H9 (cell line): ENCODE results near the gene GAB3. TPM values are rescaled to one million over a fixed set of nuclear protein-coding genes. Genes with fewer than 3 reads are reported as not detected.

Source experiments
- DNase-seq: peaks from one replicate; pipeline ENCODE4 v3.0.0-alpha.2; 2017
- H2AFZ ChIP-seq: one replicate; pipeline ENCODE4 v1.6.1; 2013; ENCODE audit warnings: mild to moderate bottlenecking, low read length, control low read depth, moderate library complexity
- H2AK5ac ChIP-seq: 2 replicates; pipeline ENCODE4 v1.6.1; 2013; ENCODE audit warnings: low read length, control low read depth, mixed read lengths; ENCODE audit not compliant: insufficient read length
- H2BK120ac ChIP-seq: one replicate; pipeline ENCODE4 v1.6.1; 2013; ENCODE audit warnings: low read depth, mild to moderate bottlenecking, low read length, control low read depth, inconsistent platforms; ENCODE audit not compliant: poor library complexity, severe bottlenecking
- H2BK12ac ChIP-seq: 2 replicates; pipeline ENCODE4 v1.6.1; 2013; ENCODE audit warnings: low read length, control low read depth, mixed read lengths, low read depth; ENCODE audit not compliant: insufficient read length
- H2BK15ac ChIP-seq: 2 replicates; pipeline ENCODE4 v1.6.1; 2013; ENCODE audit warnings: low read depth, low read length, control low read depth
- H2BK20ac ChIP-seq: one replicate; pipeline ENCODE4 v1.6.1; 2013; ENCODE audit warnings: low read depth, mild to moderate bottlenecking, low read length, control low read depth, inconsistent platforms; ENCODE audit not compliant: poor library complexity, severe bottlenecking
- H2BK5ac ChIP-seq: 2 replicates; pipeline ENCODE4 v1.6.1; 2013; ENCODE audit warnings: low read length, control low read depth, mixed read lengths; ENCODE audit not compliant: insufficient read length
- H3K14ac ChIP-seq: 2 replicates; pipeline ENCODE4 v1.6.1; 2013; ENCODE audit warnings: low read length, control low read depth; ENCODE audit not compliant: insufficient read depth
- H3K18ac ChIP-seq: 2 replicates; pipeline ENCODE4 v1.6.1; 2013; ENCODE audit warnings: low read depth, mild to moderate bottlenecking, mixed read lengths, low read length, control low read depth; ENCODE audit not compliant: insufficient read length
- H3K23ac ChIP-seq: 2 replicates; pipeline ENCODE4 v1.6.1; 2013; ENCODE audit warnings: low read length, control low read depth, mixed read lengths, low read depth; ENCODE audit not compliant: insufficient read length
- H3K23me2 ChIP-seq: 2 replicates; pipeline ENCODE4 v1.6.1; 2013; ENCODE audit warnings: low read depth, mild to moderate bottlenecking, mixed read lengths, low read length, control low read depth; ENCODE audit not compliant: insufficient read length, poor library complexity, severe bottlenecking
- H3K27ac ChIP-seq: 2 replicates; pipeline ENCODE4 v1.5.1; 2013; ENCODE audit warnings: low read length, control low read depth, mixed read lengths, low read depth; ENCODE audit not compliant: insufficient read length
- H3K27me3 ChIP-seq: 2 replicates; pipeline ENCODE4 v1.6.1; 2013; ENCODE audit warnings: low read length, control low read depth, inconsistent platforms; ENCODE audit not compliant: insufficient read depth
- H3K4ac ChIP-seq: 2 replicates; pipeline ENCODE4 v1.6.1; 2013; ENCODE audit warnings: low read depth, mild to moderate bottlenecking, control low read depth, inconsistent platforms, low read length, moderate library complexity
- H3K4me1 ChIP-seq: 2 replicates; pipeline ENCODE4 v1.6.1; 2013; ENCODE audit warnings: low read length, control low read depth, inconsistent platforms; ENCODE audit not compliant: insufficient read depth
- H3K4me2 ChIP-seq: 2 replicates; pipeline ENCODE4 v1.6.1; 2013; ENCODE audit warnings: low read length, control low read depth, mixed read lengths; ENCODE audit not compliant: insufficient read length, insufficient read depth
- H3K56ac ChIP-seq: 2 replicates; pipeline ENCODE4 v1.6.1; 2013; ENCODE audit warnings: low read depth, mild to moderate bottlenecking, mixed read lengths, low read length, control low read depth; ENCODE audit not compliant: insufficient read length
- H3K79me1 ChIP-seq: 2 replicates; pipeline ENCODE4 v1.6.1; 2013; ENCODE audit warnings: low read depth, mild to moderate bottlenecking, moderate library complexity, low read length, control low read depth, inconsistent platforms; ENCODE audit not compliant: insufficient read depth, poor library complexity, severe bottlenecking
- H3K79me2 ChIP-seq: 2 replicates; pipeline ENCODE4 v1.6.1; 2013; ENCODE audit warnings: low read length, control low read depth, inconsistent platforms; ENCODE audit not compliant: insufficient read depth
- H3K9ac ChIP-seq: 2 replicates; pipeline ENCODE4 v1.6.1; 2013; ENCODE audit warnings: low read length, control low read depth, mixed read lengths; ENCODE audit not compliant: insufficient read length; ENCODE audit errors: extremely low read depth
- H3K9me3 ChIP-seq: one replicate; pipeline ENCODE4 v1.6.1; 2013; ENCODE audit warnings: low read depth, low read length, inconsistent platforms; ENCODE audit not compliant: control insufficient read depth
- H3T11ph ChIP-seq: one replicate; pipeline ENCODE4 v1.6.1; 2013; ENCODE audit warnings: mild to moderate bottlenecking, low read length, control low read depth, inconsistent platforms
- H4K20me1 ChIP-seq: one replicate; pipeline ENCODE4 v1.6.1; 2013; ENCODE audit not compliant: control insufficient read depth, insufficient read length, insufficient read depth
- H4K5ac ChIP-seq: 2 replicates; pipeline ENCODE4 v1.6.1; 2013; ENCODE audit warnings: low read depth, mild to moderate bottlenecking, mixed read lengths, low read length, control low read depth; ENCODE audit not compliant: insufficient read length
- H4K8ac ChIP-seq: replicated peaks from 2 replicates; pipeline ENCODE4 v1.6.1; 2013; ENCODE audit warnings: low read length, control low read depth, mixed read lengths, low read depth; ENCODE audit not compliant: insufficient read length
- H4K91ac ChIP-seq: 2 replicates; pipeline ENCODE4 v1.6.1; 2013; ENCODE audit warnings: low read depth, mild to moderate bottlenecking, moderate library complexity, mixed read lengths, low read length, control low read depth; ENCODE audit not compliant: insufficient read length
- H3K27ac Mint-ChIP-seq, 3 experiments: 2 replicates in 2 of 3; 3 replicates in 1 of 3; pipeline ENCODE4 v1.8.0; 2020 to 2021; ENCODE audit warnings: mixed read lengths in 3 of 3, mild to moderate bottlenecking in 1 of 3, moderate library complexity in 1 of 3
- H3K27me3 Mint-ChIP-seq: 2 replicates; pipeline ENCODE4 v1.8.0; 2021; ENCODE audit warnings: low read depth, mild to moderate bottlenecking, moderate library complexity, mixed read lengths
- H3K36me3 Mint-ChIP-seq, 3 experiments: 2 replicates in 2 of 3; 3 replicates in 1 of 3; pipeline ENCODE4 v1.8.0; 2020 to 2021; ENCODE audit warnings: low read depth in 3 of 3, mixed read lengths in 3 of 3; ENCODE audit not compliant: insufficient read depth in 1 of 3
- H3K4me1 Mint-ChIP-seq, 2 experiments: 2 replicates each; pipeline ENCODE4 v1.8.0; 2020; ENCODE audit warnings: mixed read lengths in 2 of 2
- H3K4me3 Mint-ChIP-seq, 2 experiments: 2 replicates in 1 of 2; 3 replicates in 1 of 2; pipeline ENCODE4 v1.8.0; 2020 to 2021; ENCODE audit warnings: mild to moderate bottlenecking in 2 of 2, mixed read lengths in 2 of 2, moderate library complexity in 1 of 2
- H3K9me3 Mint-ChIP-seq, 2 experiments: 2 replicates in 1 of 2; 3 replicates in 1 of 2; pipeline ENCODE4 v1.8.0; 2020; ENCODE audit warnings: mild to moderate bottlenecking in 2 of 2, mixed read lengths in 2 of 2, moderate library complexity in 1 of 2
- WGBS: extraction: QIAGEN DNeasy Blood & Tissue Kit; methylation state at CpG from one replicate; pipeline ENCODE4 v1.1.7; 2013; ENCODE audit warnings: missing lambda C conversion rate, low lambda C conversion rate, mixed read lengths; ENCODE audit not compliant: insufficient read length; ENCODE audit errors: extremely low coverage; 5-methylcytosine and 5-hydroxymethylcytosine counted together
- total RNA-seq: library from RNA; stranded (reverse); gene quantifications from 2 replicates; pipeline ENCODE4 v1.2.1, GENCODE V29; 2021
- TF ChIP-seq, protein P1 (sequence below): fragments of 200-600 bp; sonication (generic); conservative IDR thresholded peaks from 3 replicates; pipeline ENCODE4 v1.8.0; 2021; ENCODE audit warnings: antibody characterized with exemption, mild to moderate bottlenecking

Gene GAB3
- total RNA-seq, 1 experiment from 2014 or later = 0.46 TPM

DNA sequence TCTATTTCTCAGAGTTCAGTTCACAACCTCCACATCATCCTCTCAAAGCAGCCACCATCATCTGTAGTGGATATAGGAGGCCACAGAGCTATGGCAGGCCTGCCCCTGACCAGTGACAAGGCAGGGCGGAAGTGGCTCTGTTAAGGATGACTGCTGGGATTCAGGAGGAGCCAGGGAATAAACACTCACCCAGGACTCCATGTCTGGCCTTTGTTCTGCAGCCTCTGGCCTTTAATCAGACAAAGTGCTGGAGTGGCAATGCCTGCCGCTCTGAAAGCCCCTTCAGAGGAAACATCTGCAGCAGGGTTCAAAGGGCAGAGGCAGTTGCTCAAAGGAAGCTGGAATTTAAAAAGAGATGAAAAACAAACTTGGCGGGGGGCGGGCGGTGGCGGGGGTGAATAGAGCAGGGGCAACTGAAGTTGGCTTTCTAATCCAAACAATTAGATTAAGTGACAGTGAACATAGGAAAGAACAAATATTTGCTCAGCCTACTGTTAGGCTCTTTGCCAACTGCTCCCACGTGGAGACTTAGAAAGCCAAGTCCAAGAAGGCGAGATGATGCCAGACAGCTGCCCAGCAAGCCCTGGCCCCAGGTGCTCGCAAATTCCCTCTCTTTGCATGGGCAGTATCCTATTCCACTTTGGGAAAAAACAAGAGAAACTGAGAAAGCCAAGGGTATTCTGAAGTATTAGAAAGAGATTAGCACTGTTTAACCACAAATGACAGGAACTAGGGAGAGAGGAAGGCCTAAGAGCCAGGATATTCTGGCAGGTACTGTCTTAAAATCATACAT is 48.9 kb upstream of the GAB3 start:
- Histone ChIP-seq H3K4me2 (no peak overlapping the region), H3K4me1 (no peaks in the 10 kb centered on the region; the same call in 1 of the 2 replicates)

More for the DNA sequence above, 48.9 kb upstream of the GAB3 start:
- H3K4me1 Mint-ChIP-seq = peaks cover 17 to 31% of the 10 kb centered on the region in 2 experiments
- Histone ChIP-seq H2BK12ac (no peak overlapping the region), H3K27ac (no peak overlapping the region), H2BK120ac (no peak overlapping the region), H4K91ac (no peak overlapping the region), H3K23me2 (no peaks in the 10 kb centered on the region), H3K9me3 (peaks cover 30% of the 10 kb centered on the region), H4K5ac (no peak overlapping the region), H4K20me1 (no peaks in the 10 kb centered on the region), H3K27me3 (peaks cover 5% of the 10 kb centered on the region; the same call in 1 of the 2 replicates), H2AFZ (no peak overlapping the region), H3K9ac (no peak overlapping the region), H3K18ac (no peak overlapping the region), H3K14ac (no peak overlapping the region), H3K4ac (no peak overlapping the region), H3K79me2 (no peaks in the 10 kb centered on the region), H3T11ph (no peak overlapping the region), H2BK15ac (no peak overlapping the region), H2BK5ac (no peak overlapping the region), H3K56ac (no peak overlapping the region), H4K8ac (no peak overlapping the region), H2AK5ac (no peak overlapping the region), H3K23ac (no peak overlapping the region), H3K79me1 (no peaks in the 10 kb centered on the region), H2BK20ac (no peak overlapping the region)
- TF ChIP-seq, protein P1, sequence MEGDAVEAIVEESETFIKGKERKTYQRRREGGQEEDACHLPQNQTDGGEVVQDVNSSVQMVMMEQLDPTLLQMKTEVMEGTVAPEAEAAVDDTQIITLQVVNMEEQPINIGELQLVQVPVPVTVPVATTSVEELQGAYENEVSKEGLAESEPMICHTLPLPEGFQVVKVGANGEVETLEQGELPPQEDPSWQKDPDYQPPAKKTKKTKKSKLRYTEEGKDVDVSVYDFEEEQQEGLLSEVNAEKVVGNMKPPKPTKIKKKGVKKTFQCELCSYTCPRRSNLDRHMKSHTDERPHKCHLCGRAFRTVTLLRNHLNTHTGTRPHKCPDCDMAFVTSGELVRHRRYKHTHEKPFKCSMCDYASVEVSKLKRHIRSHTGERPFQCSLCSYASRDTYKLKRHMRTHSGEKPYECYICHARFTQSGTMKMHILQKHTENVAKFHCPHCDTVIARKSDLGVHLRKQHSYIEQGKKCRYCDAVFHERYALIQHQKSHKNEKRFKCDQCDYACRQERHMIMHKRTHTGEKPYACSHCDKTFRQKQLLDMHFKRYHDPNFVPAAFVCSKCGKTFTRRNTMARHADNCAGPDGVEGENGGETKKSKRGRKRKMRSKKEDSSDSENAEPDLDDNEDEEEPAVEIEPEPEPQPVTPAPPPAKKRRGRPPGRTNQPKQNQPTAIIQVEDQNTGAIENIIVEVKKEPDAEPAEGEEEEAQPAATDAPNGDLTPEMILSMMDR = no peak
- H3K4me3 Mint-ChIP-seq = 0 out of 5 replicates have a peak overlapping the region, but pooled peaks of 1 of the 2 experiments have one; percentile 22
- no CpG with 5 or more reads among the region's 9 CpGs for WGBS
- H3K27me3 Mint-ChIP-seq = peaks cover 27% of the 10 kb centered on the region
- H3K9me3 Mint-ChIP-seq = peaks cover 71 to 72% of the 10 kb centered on the region in 2 experiments
- no peak for DNase-seq
- H3K36me3 Mint-ChIP-seq = peaks cover 0 to 3% (median 0%) of the 10 kb centered on the region in 3 experiments; a peak in 5 of 7 replicates
- no peak overlapping the region for H3K27ac Mint-ChIP-seq
